ENCODE measurements around the gene B3GAT1. TPM values are rescaled to one million over a fixed set of nuclear protein-coding genes. Genes with fewer than 3 reads are reported as not detected.

B3GAT1 gene
- total RNA-seq, 2 donors from 2014 or later: 0.71 TPM; not detected in 1

DNA sequence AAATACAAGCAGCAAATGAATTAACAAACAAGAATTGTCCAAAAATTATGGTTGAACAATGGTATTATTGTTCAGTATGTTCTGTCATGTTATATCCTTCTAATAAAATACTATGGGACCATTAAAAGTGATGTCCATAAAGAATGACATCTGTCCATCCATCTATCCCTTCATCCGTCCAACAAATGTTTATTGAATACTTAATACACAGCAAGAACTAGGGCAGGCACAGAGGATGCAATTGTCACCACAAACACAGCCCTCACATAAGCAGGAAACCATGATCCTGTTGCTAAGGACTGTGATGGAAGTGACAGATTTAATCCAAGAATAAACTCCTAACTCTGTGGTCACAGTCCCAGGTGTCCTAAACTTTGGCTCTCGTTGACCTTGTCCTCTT, 20.7 kb upstream of the B3GAT1 start:
- H3K36me3 ChIP-seq: no peaks in the 10 kb centered on the region
- no peaks in the 10 kb centered on the region for H3K4me1 ChIP-seq (ENCODE audit: control insufficient read depth in 1 of 2, low read depth in 2 of 2)
- no peak for DNase-seq (ENCODE audit: low spot score)
- H3K9me3 ChIP-seq: no peaks in the 10 kb centered on the region
- no peak overlapping the region for H3K27ac ChIP-seq
- no peaks in the 10 kb centered on the region for H3K27me3 ChIP-seq (replicated peaks; ENCODE audit: insufficient read depth)
- no peak for ATAC-seq (ENCODE audit: insufficient number of reproducible peaks, low FRiP score, low read depth)
- TF ChIP-seq CTCF (IDR thresholded peaks at IDR 0.05): no peak
- H3K4me3 ChIP-seq: no peak overlapping the region

DNA sequence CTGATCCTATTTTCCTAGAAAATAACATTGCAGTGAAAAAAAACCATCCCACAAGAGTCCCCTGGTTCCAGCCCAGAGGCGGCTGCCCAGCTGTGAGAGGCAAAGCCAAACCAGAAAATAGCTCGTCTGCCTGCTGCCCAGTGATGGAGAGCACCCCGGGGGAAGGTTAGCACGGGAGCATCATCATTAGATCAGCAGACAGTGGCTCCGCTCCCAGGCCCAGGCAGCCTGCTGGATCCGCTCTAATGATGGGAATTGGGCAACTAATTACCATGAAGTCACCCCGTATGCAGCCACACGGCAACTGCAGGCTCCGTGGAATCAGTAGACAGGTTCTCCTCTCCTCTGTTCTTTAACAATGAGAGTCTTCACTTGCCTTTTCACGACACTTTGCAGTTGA, 17.1 kb upstream of the B3GAT1 start:
- DNase-seq (ENCODE audit: low spot score) (no peak), ATAC-seq (ENCODE audit: insufficient number of reproducible peaks, low FRiP score, low read depth) (no peak)
- H3K4me1 ChIP-seq (ENCODE audit: control insufficient read depth in 1 of 2, low read depth in 2 of 2): no peaks in the 10 kb centered on the region
- no peak overlapping the region for H3K4me3 ChIP-seq
- H3K27ac ChIP-seq: no peak overlapping the region
- no peak for TF ChIP-seq CTCF (IDR thresholded peaks at IDR 0.05)
- no peaks in the 10 kb centered on the region for H3K36me3 ChIP-seq
- H3K27me3 ChIP-seq (replicated peaks; ENCODE audit: insufficient read depth): no peaks in the 10 kb centered on the region
- no peaks in the 10 kb centered on the region for H3K9me3 ChIP-seq

GRCh38 chr11:134425816-134426536, 13.9 kb upstream of the B3GAT1 start:
- Histone ChIP-seq H3K27me3 (replicated peaks; ENCODE audit: insufficient read depth) (no peaks in the 10 kb centered on the region), H3K9me3 (no peaks in the 10 kb centered on the region), H3K36me3 (no peaks in the 10 kb centered on the region), H3K4me3 (no peak overlapping the region), H3K4me1 (ENCODE audit: control insufficient read depth in 1 of 2, low read depth in 2 of 2) (no peaks in the 10 kb centered on the region), H3K27ac (no peak overlapping the region)
- no peak for TF ChIP-seq CTCF (IDR thresholded peaks at IDR 0.05)
- DNase-seq (ENCODE audit: low spot score): no peak
- no peak for ATAC-seq (ENCODE audit: insufficient number of reproducible peaks, low FRiP score, low read depth)

DNA sequence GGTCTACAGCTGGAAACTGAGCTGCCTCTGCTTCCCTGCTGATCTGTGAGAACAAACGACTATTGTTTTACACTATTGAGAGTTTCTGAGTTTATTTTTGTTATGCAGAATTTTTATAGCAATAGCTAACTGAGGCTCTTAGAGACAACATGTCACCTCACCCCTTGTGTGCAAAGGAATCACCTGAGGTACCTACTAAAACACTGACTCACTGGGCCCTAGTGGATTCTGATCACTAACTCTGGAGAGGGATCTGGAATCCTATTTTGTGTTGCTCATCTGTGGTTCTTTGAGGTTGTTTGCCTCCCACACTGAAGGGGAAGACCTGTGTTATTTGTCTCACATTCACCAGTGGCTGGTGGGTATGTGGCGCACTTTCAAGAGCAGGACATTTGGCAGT, 13.4 kb upstream of the B3GAT1 start:
- no peak overlapping the region for H3K27ac ChIP-seq
- H3K36me3 ChIP-seq: no peaks in the 10 kb centered on the region
- DNase-seq (ENCODE audit: low spot score) (no peak), ATAC-seq (ENCODE audit: insufficient number of reproducible peaks, low FRiP score, low read depth) (no peak)
- no peak for TF ChIP-seq CTCF (IDR thresholded peaks at IDR 0.05)
- H3K4me3 ChIP-seq: no peak overlapping the region
- H3K4me1 ChIP-seq (ENCODE audit: control insufficient read depth in 1 of 2, low read depth in 2 of 2): no peaks in the 10 kb centered on the region
- H3K9me3 ChIP-seq: no peaks in the 10 kb centered on the region
- H3K27me3 ChIP-seq (replicated peaks; ENCODE audit: insufficient read depth): no peaks in the 10 kb centered on the region

GRCh38 chr11:134423106-134423505, 11.1 kb upstream of the B3GAT1 start:
- no peak overlapping the region for H3K27ac ChIP-seq
- no peaks in the 10 kb centered on the region for H3K9me3 ChIP-seq
- no peak for DNase-seq (ENCODE audit: low spot score)
- no peaks in the 10 kb centered on the region for H3K4me1 ChIP-seq (ENCODE audit: control insufficient read depth in 1 of 2, low read depth in 2 of 2)
- H3K27me3 ChIP-seq (replicated peaks; ENCODE audit: insufficient read depth): no peaks in the 10 kb centered on the region
- H3K4me3 ChIP-seq: no peak overlapping the region
- H3K36me3 ChIP-seq: no peaks in the 10 kb centered on the region
- no peak for TF ChIP-seq CTCF (IDR thresholded peaks at IDR 0.05)
- ATAC-seq (ENCODE audit: insufficient number of reproducible peaks, low FRiP score, low read depth): no peak
